Astrocyte (in vitro differentiated cells and primary cell): ENCODE results near the gene SCYL1.

Experiments
- EZH2 ChIP-seq: IDR thresholded peaks from 2 replicates; pipeline ENCODE4 v1.6.1; 2012; ENCODE audit warnings: mild to moderate bottlenecking, low read length, inconsistent platforms; ENCODE audit not compliant: insufficient read depth
- TF ChIP-seq, protein P1 (sequence below): IDR thresholded peaks from 2 replicates; pipeline ENCODE4 v1.5.1; 2011; ENCODE audit warnings: low read depth, mild to moderate bottlenecking, inconsistent platforms, low read length, moderate library complexity; ENCODE audit not compliant: insufficient read depth

DNA sequence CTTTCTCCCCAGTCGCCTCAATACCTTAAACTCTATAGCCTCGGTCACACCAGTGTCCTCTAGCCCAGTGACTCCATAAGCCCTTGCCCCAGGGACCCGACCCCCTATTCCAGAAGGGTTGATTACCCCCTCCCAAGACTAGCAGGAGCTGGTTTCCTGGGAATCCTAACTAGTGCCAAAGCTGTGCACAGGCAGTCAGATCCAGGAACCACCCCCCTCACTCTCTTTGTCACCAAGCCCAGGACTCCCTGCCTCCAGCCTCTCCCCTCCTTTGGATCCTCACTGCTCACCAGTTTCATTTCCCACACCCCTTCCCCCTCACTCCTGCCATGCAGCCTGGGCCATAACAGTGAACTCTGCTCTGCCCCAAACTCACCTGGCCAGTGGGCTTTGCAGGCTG is 23.5 kb downstream of the SCYL1 start:
- TF ChIP-seq, protein P1, sequence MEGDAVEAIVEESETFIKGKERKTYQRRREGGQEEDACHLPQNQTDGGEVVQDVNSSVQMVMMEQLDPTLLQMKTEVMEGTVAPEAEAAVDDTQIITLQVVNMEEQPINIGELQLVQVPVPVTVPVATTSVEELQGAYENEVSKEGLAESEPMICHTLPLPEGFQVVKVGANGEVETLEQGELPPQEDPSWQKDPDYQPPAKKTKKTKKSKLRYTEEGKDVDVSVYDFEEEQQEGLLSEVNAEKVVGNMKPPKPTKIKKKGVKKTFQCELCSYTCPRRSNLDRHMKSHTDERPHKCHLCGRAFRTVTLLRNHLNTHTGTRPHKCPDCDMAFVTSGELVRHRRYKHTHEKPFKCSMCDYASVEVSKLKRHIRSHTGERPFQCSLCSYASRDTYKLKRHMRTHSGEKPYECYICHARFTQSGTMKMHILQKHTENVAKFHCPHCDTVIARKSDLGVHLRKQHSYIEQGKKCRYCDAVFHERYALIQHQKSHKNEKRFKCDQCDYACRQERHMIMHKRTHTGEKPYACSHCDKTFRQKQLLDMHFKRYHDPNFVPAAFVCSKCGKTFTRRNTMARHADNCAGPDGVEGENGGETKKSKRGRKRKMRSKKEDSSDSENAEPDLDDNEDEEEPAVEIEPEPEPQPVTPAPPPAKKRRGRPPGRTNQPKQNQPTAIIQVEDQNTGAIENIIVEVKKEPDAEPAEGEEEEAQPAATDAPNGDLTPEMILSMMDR = no peak
- no peak for TF ChIP-seq EZH2
